Posterior cingulate gyrus (tissue), 11 donors: ENCODE results near the gene MALAT1.

Experiments used
- DNase-seq, 10 donors: peaks; one replicate each; pipeline versions ENCODE4 v3.0.0 to v3.0.0-alpha.2; 2020 to 2021; ENCODE audit warnings: mixed read lengths in 3 of 10
- intact Hi-C: fragments of 100-400 bp; cut with DNase I; formaldehyde crosslinking; loops from one replicate; pipeline ENCODE4 v1.15.1; 2023

MALAT1 gene

GRCh38 chr11:65496304-65497140 is 2.3 kb upstream of the MALAT1 start:
- intact Hi-C loops, result loop anchor here (1.0 to 2.0 kb wide), 2 partner anchors 18 to 74 kb away; partner anchors contain the start of gene NEAT1
- DNase-seq, result peak in 3 of 10 donors; percentile 60 to 69 (median 67)

GRCh38 chr11:65497141-65498041 is 1.5 kb upstream of the MALAT1 start:
- intact Hi-C loops, result loop anchor here (1.0 to 2.0 kb wide), 2 partner anchors 19 to 75 kb away; partner anchors contain the start of gene NEAT1
- DNase-seq, result peak; percentile 94 to 99 (median 97)

- intact Hi-C loops, result no loop called here
- DNase-seq, result peak in 5 of 10 donors; percentile 46 to 85 (median 64)
Measured at GRCh38 chr11:65498042-65498726, 661 bp upstream of the MALAT1 start.

GRCh38 chr11:65498727-65498976 is 193 bp upstream of the MALAT1 start:
- DNase-seq, result no peak
- intact Hi-C loops, result no loop called here

DNA sequence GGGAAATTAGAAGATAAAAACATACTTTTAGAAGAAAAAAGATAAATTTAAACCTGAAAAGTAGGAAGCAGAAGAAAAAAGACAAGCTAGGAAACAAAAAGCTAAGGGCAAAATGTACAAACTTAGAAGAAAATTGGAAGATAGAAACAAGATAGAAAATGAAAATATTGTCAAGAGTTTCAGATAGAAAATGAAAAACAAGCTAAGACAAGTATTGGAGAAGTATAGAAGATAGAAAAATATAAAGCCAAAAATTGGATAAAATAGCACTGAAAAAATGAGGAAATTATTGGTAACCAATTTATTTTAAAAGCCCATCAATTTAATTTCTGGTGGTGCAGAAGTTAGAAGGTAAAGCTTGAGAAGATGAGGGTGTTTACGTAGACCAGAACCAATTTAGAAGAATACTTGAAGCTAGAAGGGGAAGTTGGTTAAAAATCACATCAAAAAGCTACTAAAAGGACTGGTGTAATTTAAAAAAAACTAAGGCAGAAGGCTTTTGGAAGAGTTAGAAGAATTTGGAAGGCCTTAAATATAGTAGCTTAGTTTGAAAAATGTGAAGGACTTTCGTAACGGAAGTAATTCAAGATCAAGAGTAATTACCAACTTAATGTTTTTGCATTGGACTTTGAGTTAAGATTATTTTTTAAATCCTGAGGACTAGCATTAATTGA is 1.0 kb downstream of the MALAT1 start:
- DNase-seq, result no peak
- intact Hi-C loops, result no loop called here

DNA sequence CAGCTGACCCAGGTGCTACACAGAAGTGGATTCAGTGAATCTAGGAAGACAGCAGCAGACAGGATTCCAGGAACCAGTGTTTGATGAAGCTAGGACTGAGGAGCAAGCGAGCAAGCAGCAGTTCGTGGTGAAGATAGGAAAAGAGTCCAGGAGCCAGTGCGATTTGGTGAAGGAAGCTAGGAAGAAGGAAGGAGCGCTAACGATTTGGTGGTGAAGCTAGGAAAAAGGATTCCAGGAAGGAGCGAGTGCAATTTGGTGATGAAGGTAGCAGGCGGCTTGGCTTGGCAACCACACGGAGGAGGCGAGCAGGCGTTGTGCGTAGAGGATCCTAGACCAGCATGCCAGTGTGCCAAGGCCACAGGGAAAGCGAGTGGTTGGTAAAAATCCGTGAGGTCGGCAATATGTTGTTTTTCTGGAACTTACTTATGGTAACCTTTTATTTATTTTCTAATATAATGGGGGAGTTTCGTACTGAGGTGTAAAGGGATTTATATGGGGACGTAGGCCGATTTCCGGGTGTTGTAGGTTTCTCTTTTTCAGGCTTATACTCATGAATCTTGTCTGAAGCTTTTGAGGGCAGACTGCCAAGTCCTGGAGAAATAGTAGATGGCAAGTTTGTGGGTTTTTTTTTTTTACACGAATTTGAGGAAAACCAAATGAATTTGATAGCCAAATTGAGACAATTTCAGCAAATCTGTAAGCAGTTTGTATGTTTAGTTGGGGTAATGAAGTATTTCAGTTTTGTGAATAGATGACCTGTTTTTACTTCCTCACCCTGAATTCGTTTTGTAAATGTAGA is 1.7 kb downstream of the MALAT1 start:
- peak in 3 of 10 donors; percentile 59 to 82 (median 79) for DNase-seq
- intact Hi-C loops, result no loop called here

- no peak for DNase-seq
- intact Hi-C loops, result no loop called here
Measured at GRCh38 chr11:65501186-65501471, 2.3 kb downstream of the MALAT1 start.

DNA sequence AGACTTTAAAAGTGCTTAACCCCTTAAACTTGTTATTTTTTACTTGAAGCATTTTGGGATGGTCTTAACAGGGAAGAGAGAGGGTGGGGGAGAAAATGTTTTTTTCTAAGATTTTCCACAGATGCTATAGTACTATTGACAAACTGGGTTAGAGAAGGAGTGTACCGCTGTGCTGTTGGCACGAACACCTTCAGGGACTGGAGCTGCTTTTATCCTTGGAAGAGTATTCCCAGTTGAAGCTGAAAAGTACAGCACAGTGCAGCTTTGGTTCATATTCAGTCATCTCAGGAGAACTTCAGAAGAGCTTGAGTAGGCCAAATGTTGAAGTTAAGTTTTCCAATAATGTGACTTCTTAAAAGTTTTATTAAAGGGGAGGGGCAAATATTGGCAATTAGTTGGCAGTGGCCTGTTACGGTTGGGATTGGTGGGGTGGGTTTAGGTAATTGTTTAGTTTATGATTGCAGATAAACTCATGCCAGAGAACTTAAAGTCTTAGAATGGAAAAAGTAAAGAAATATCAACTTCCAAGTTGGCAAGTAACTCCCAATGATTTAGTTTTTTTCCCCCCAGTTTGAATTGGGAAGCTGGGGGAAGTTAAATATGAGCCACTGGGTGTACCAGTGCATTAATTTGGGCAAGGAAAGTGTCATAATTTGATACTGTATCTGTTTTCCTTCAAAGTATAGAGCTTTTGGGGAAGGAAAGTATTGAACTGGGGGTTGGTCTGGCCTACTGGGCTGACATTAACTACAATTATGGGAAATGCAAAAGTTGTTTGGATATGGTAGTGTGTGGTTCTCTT is 2.8 kb downstream of the MALAT1 start:
- peak in 2 of 10 donors; percentile 5 to 26 for DNase-seq
- intact Hi-C loops, result no loop called here

- no peak for DNase-seq
- intact Hi-C loops, result no loop called here
Measured at GRCh38 chr11:65502274-65502554, 3.4 kb downstream of the MALAT1 start.

- no peak for DNase-seq
- intact Hi-C loops, result no loop called here
Measured at GRCh38 chr11:65502555-65503367, 3.9 kb downstream of the MALAT1 start.

DNA sequence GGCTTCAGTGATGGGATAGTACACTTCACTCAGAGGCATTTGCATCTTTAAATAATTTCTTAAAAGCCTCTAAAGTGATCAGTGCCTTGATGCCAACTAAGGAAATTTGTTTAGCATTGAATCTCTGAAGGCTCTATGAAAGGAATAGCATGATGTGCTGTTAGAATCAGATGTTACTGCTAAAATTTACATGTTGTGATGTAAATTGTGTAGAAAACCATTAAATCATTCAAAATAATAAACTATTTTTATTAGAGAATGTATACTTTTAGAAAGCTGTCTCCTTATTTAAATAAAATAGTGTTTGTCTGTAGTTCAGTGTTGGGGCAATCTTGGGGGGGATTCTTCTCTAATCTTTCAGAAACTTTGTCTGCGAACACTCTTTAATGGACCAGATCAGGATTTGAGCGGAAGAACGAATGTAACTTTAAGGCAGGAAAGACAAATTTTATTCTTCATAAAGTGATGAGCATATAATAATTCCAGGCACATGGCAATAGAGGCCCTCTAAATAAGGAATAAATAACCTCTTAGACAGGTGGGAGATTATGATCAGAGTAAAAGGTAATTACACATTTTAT is 4.6 kb downstream of the MALAT1 start:
- no peak for DNase-seq
- intact Hi-C loops, result no loop called here

- DNase-seq, result peak in 1 of 10 donors; percentile 2
Measured at GRCh38 chr11:65503949-65504673, 5.3 kb downstream of the MALAT1 start.

GRCh38 chr11:65504674-65505465 is 6.0 kb downstream of the MALAT1 start:
- intact Hi-C loops, result no loop called here
- peak in 1 of 10 donors; percentile 55 for DNase-seq

More at GRCh38 chr11:65503949-65504673, 5.3 kb downstream of the MALAT1 start:
- intact Hi-C loops, result no loop called here

GRCh38 chr11:65505466-65506289 is 6.8 kb downstream of the MALAT1 start:
- peak in 3 of 10 donors; percentile 13 to 58 (median 54) for DNase-seq
- intact Hi-C loops, result no loop called here

DNA sequence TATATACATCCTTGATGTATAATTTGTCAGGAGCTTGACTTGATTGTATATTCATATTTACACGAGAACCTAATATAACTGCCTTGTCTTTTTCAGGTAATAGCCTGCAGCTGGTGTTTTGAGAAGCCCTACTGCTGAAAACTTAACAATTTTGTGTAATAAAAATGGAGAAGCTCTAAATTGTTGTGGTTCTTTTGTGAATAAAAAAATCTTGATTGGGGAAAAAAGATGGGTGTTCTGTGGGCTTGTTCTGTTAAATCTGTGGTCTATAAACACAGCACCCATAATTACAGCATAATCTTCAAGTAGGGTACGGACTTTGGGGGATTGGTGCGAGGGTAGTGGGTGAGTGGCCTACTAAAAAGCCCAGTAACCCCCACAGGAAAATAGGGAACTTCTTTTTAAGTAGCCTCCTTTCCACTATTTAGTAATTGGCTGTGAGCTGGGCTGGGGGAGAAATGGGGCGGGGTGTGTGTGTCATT is 7.5 kb downstream of the MALAT1 start:
- peak in 1 of 10 donors; percentile 49 for DNase-seq
- intact Hi-C loops, result no loop called here
